Transverse colon (tissue), 4 donors: Measurements from ENCODE around the gene SPACDR. TPM values are rescaled to one million over a fixed set of nuclear protein-coding genes. Genes with fewer than 3 reads are reported as not detected.

ENCODE experiments used
- DNase-seq: peaks from one replicate; pipeline ENCODE4 v3.0.0-alpha.2; 2019
- H3K27ac ChIP-seq, 4 donors: fragments of 200-600 bp; sonication (generic); 2 replicates each; pipeline ENCODE4 v1.5.1; 2016 to 2018; ENCODE audit warnings: inconsistent platforms in 4 of 4
- H3K27me3 ChIP-seq: fragments of 200-600 bp; sonication (generic); 2 replicates; pipeline ENCODE4 v1.5.1; 2017; ENCODE audit warnings: inconsistent platforms
- H3K36me3 ChIP-seq, 4 donors: fragments of 200-600 bp; sonication (generic); 2 replicates each; pipeline ENCODE4 v1.5.1; 2017 to 2019; ENCODE audit warnings: inconsistent platforms in 4 of 4
- H3K4me1 ChIP-seq, 4 donors: fragments of 200-600 bp; sonication (generic); 2 replicates each; pipeline ENCODE4 v1.5.1; 2017 to 2020; ENCODE audit warnings: inconsistent platforms in 4 of 4
- H3K4me3 ChIP-seq, 4 donors: fragments of 200-600 bp; sonication (generic); 1 replicate in 1 of 4; 2 replicates in 3 of 4; pipeline versions ENCODE4 v1.5.1 to v1.6.1; 2017 to 2019; ENCODE audit warnings: inconsistent platforms in 4 of 4
- H3K9me3 ChIP-seq, 2 donors: fragments of 200-600 bp; sonication (generic); 2 replicates each; pipeline ENCODE4 v1.5.1; 2017 to 2019; ENCODE audit warnings: inconsistent platforms in 2 of 2
- CTCF ChIP-seq, 5 experiments: fragments of 200-600 bp in 3 of 5; fragments of 450-650 bp in 2 of 5; sonication (generic) in 3 of 5; IDR thresholded peaks; 1 replicate in 2 of 5; 2 replicates in 3 of 5; pipeline ENCODE4 v1.5.1; 2016 to 2017; ENCODE audit warnings: antibody characterized with exemption in 5 of 5, inconsistent platforms in 3 of 5, mild to moderate bottlenecking in 2 of 5, moderate library complexity in 1 of 5
- EP300 ChIP-seq: sonication (generic); formaldehyde crosslinking; IDR thresholded peaks from one replicate; pipeline ENCODE4 v1.6.1; 2017; ENCODE audit warnings: antibody characterized with exemption, low read depth
- POLR2A ChIP-seq: fragments of 450-650 bp; IDR thresholded peaks from one replicate; pipeline ENCODE4 v1.6.1; 2016; ENCODE audit warnings: antibody characterized with exemption, mild to moderate bottlenecking, moderate library complexity
- POLR2AphosphoS5 ChIP-seq, 3 donors: sonication (generic); formaldehyde crosslinking; IDR thresholded peaks; one replicate each; pipeline ENCODE4 v1.6.1; 2016; ENCODE audit warnings: antibody characterized with exemption in 3 of 3
- WGBS, 2 donors: methylation state at CpG; one replicate each; pipeline ENCODE4 v1.1.5; 2018; ENCODE audit warnings: low coverage in 1 of 2; 5-methylcytosine and 5-hydroxymethylcytosine counted together
- in situ Hi-C, 4 donors: fragments of 200-750 bp; cut with MboI; loops; one replicate each; pipeline versions ENCODE4 v1.15.0 to v1.15.1; 2017; ENCODE audit warnings: low sequenced_read_pairs in 3 of 4, low pct_ligation_motif_present in 1 of 4, low pct_unique_long_range_greater_than_20kb in 1 of 4
- intact Hi-C: fragments of 100-400 bp; cut with DNase I; formaldehyde crosslinking; loops from one replicate; pipeline ENCODE4 v1.15.1; 2023; ENCODE audit warnings: low total_unique reads
- total RNA-seq, 4 donors: library from RNA; depleted of rRNA; stranded (reverse); fragments of >200 nt; gene quantifications; one replicate each; pipeline ENCODE4 v1.1.0, GENCODE V29; 2016

Gene SPACDR
- total RNA-seq, 4 donors from 2014 or later: not detected

DNA sequence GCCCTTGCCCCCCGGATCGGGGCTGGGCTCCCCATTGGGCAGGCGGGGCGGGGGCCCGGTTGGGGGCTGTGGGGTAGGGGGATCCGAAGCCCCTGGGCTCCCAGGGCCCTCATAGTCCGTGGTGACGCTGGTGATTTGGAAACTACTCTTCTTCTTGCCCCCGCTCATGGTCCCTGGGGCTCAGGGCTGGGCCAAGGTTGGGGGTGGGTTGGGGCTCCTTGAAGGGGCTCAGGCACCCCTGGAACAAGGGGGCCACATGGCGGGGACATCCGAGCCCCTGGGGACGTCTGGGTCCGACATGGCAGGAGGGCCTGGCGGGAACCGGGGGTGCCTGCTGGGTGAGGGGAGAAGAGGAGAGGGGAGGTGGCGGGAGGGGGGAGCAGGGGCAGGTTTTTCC lies 13.8 kb upstream of the SPACDR start:
- no peaks in the 10 kb centered on the region for H3K9me3 ChIP-seq
- no peak for DNase-seq
- intact Hi-C loops: loop anchor here (10.0 kb wide), 1 partner anchor 227 kb away; the partner anchor contains the start of gene POP7
- in situ Hi-C loops: loop anchor here in 1 of 4 donors (5.0 kb wide), 1 partner anchor 79 kb away; no protein-coding TSS in a partner anchor
- WGBS, 2 donors: 0% methylated on average over 9 of the region's 16 CpGs; no CpG with 5 or more reads in 1 of the 2 donors
- no peaks in the 10 kb centered on the region for H3K27me3 ChIP-seq
- H3K4me3 ChIP-seq: peak overlapping the region; percentile 97 to 99 (median 98)
- H3K36me3 ChIP-seq: no peaks in the 10 kb centered on the region
- TF ChIP-seq EP300 (no peak), CTCF (IDR thresholded peaks at IDR 0.05) (no peak), POLR2AphosphoS5 (IDR thresholded peaks at IDR 0.05) (no peak), POLR2A (no peak)
- H3K27ac ChIP-seq: peak overlapping the region; percentile 97 to 98 (median 98)
- H3K4me1 ChIP-seq: peaks cover 38 to 63% (median 43%) of the 10 kb centered on the region in 4 donors

DNA sequence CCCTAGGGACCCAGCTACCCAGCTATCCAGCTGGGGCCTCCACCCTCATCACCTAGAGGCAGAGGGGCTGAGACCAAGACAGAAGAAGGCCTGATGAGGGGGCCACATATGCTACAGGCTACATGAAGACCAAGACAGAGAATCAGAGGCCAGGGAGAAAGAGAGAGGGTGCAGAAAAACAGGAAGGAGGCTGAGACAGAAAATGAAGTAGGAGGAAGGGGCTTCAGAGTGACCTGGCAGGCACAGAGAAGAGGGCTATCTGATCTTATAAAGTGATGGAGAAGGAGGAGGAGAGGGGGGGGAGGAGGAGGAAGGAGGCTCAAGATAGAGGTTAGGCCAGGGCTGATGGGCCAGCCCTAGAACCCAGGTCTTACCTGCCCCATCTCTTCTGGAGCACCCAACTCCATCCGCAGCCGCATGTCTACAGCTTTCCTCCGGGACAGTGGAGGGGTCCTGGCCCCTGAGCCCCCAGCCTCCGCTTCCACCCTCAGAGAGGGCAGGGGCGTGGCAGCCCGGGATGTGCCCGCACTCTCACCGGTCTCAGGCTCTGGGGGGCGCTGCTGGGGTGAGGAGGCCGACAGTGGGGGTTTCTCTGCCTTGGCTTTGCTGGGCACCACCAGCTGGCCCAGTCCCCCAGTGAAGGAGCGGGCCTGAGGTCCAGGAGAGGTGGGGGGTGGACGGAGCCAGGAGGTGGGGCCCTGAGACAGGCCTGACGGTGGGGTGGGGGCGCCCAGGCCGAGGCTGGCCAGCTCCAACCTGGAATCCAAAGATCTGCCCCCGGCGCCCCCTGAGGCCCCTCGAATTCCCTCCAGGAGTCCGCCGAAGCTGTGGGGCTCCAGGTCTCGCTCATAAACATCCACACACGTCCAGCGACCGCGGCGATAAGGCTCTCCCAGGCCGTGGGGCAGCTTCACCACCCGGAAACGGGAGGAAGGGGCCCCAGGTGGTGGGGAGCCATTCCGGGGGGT lies 13.1 kb upstream of the SPACDR start:
- in situ Hi-C loops: loop anchor here in 1 of 4 donors (5.0 kb wide), 1 partner anchor 80 kb away; no protein-coding TSS in a partner anchor

DNA sequence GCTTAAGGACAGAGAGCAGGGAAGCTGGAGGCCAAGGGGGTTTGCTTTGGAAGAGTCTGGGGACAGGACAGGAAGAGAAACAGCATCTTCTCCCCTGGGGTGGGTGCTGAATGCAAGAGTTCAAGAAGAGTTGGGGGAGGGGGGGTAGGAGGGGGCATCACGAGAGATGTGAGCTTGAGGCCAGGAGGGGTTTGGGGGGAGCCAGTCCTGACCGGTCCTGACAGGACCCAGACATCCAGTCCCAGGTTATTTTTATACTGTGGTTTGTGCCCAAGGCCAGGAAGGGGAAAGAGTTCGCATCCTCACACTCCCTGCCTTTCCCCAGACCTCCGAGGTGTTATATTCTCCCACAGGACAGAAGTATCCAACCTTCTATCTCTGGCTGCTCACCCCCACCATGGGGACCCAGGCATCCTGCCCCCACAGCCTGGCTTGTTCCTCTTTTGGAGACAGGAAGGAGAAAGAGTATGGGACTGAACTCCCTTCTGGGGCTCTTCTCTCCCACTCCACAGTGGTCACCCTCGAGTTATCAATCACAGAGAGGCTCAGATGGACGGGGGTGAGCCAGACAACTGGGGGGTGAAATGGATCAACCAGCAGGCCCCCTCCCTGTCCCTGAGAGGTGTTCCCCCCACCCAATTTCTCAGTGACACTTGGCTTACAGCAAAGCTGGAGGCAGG lies 12.2 kb upstream of the SPACDR start:
- H3K4me3 ChIP-seq: peak overlapping the region in 2 of 4 donors; percentile 97 to 99

More for the DNA sequence above, 13.1 kb upstream of the SPACDR start:
- peak overlapping the region; percentile 97 to 99 (median 98) for H3K4me3 ChIP-seq
- no peaks in the 10 kb centered on the region for H3K36me3 ChIP-seq
- DNase-seq: peak; percentile 64
- no peaks in the 10 kb centered on the region for H3K9me3 ChIP-seq
- WGBS, 2 donors: 9% methylated on average over 10 of the region's 30 CpGs; no CpG with 5 or more reads in 1 of the 2 donors
- intact Hi-C loops: loop anchor here (10.0 kb wide), 1 partner anchor 228 kb away; the partner anchor contains the start of gene POP7
- no peaks in the 10 kb centered on the region for H3K27me3 ChIP-seq
- TF ChIP-seq EP300 (no peak), POLR2AphosphoS5 (IDR thresholded peaks at IDR 0.05) (no peak), POLR2A (no peak), CTCF (IDR thresholded peaks at IDR 0.05) (peak in 1 of 5 experiments; percentile 23)
- H3K4me1 ChIP-seq: peaks cover 39 to 64% (median 46%) of the 10 kb centered on the region in 4 donors
- peak overlapping the region; percentile 97 to 98 (median 98) for H3K27ac ChIP-seq

More for the DNA sequence above, 12.2 kb upstream of the SPACDR start:
- in situ Hi-C loops: loop anchor here in 1 of 4 donors (5.0 kb wide), 1 partner anchor 81 kb away; no protein-coding TSS in a partner anchor
- H3K27ac ChIP-seq: peak overlapping the region; percentile 97 to 98 (median 98)
- no peak for DNase-seq
- no peaks in the 10 kb centered on the region for H3K27me3 ChIP-seq
- TF ChIP-seq POLR2AphosphoS5 (IDR thresholded peaks at IDR 0.05) (no peak), POLR2A (no peak), EP300 (no peak), CTCF (IDR thresholded peaks at IDR 0.05) (no peak)
- peaks cover 39 to 66% (median 46%) of the 10 kb centered on the region in 4 donors for H3K4me1 ChIP-seq
- H3K36me3 ChIP-seq: no peaks in the 10 kb centered on the region
- intact Hi-C loops: loop anchor here (10.0 kb wide), 1 partner anchor 229 kb away; the partner anchor contains the start of gene POP7
- WGBS, 2 donors: 31 to 38% methylated on average over 2 to 6 of the region's 6 CpGs
- H3K9me3 ChIP-seq: no peaks in the 10 kb centered on the region
